Heart right ventricle (tissue), 16 donors: ENCODE results near the gene NOPCHAP1. TPM values are rescaled to one million over a fixed set of nuclear protein-coding genes. Genes with fewer than 3 reads are reported as not detected.
A peak's percentile ranks its signal among the peaks of the same experiment; 100 is the strongest.

Experiments used
- ATAC-seq, 8 donors: fragments of 200-7000 bp; cut with Tn5 transposase; one replicate each; pipeline ENCODE4 v1.9.1; 2020; ENCODE audit warnings: mild to moderate bottlenecking in 8 of 8, moderate library complexity in 8 of 8, moderate number of reproducible peaks in 1 of 8
- DNase-seq, 2 donors: peaks; one replicate each; pipeline ENCODE4 v3.0.0-alpha.2; 2020
- H3K27ac ChIP-seq, 10 donors: fragments of 200-600 bp; sonication (generic) in 2 of 10; one replicate each; pipeline versions ENCODE4 v1.5.0 to v1.8.0; 2020 to 2022; ENCODE audit warnings: mild to moderate bottlenecking in 3 of 10
- H3K27me3 ChIP-seq, 7 donors: fragments of 200-600 bp; one replicate each; pipeline ENCODE4 v1.8.0; 2021 to 2022; ENCODE audit warnings: mild to moderate bottlenecking in 2 of 7
- H3K36me3 ChIP-seq, 9 donors: fragments of 200-600 bp; sonication (generic) in 1 of 9; one replicate each; pipeline versions ENCODE4 v1.5.0 to v1.8.0; 2020 to 2022; ENCODE audit warnings: mild to moderate bottlenecking in 2 of 9
- H3K4me1 ChIP-seq, 9 donors: fragments of 200-600 bp; sonication (generic) in 1 of 9; one replicate each; pipeline versions ENCODE4 v1.5.0 to v1.8.0; 2020 to 2022; ENCODE audit warnings: mild to moderate bottlenecking in 4 of 9
- H3K4me3 ChIP-seq, 10 donors: fragments of 200-600 bp; sonication (generic) in 2 of 10; one replicate each; pipeline versions ENCODE4 v1.5.0 to v1.8.0; 2020 to 2022; ENCODE audit warnings: mild to moderate bottlenecking in 7 of 10, moderate library complexity in 2 of 10
- H3K9me3 ChIP-seq, 11 donors: fragments of 200-600 bp in 10 of 11; sonication (generic) in 2 of 11; one replicate each; pipeline versions ENCODE4 v1.5.0 to v1.8.0; 2013 to 2022; ENCODE audit warnings: mild to moderate bottlenecking in 2 of 11, control low read depth in 1 of 11, moderate library complexity in 1 of 11
- CTCF ChIP-seq, 9 donors: fragments of 200-600 bp; sonication (generic) in 2 of 9; IDR thresholded peaks; one replicate each; pipeline versions ENCODE4 v1.5.0 to v1.8.0; 2021 to 2022; ENCODE audit warnings: antibody characterized with exemption in 9 of 9, mild to moderate bottlenecking in 5 of 9, moderate library complexity in 1 of 9
- WGBS, 2 donors: extraction: QIAGEN DNeasy Blood & Tissue Kit; methylation state at CpG; one replicate each; pipeline ENCODE4 v1.1.7; 2013; ENCODE audit warnings: inconsistent platforms in 1 of 2; 5-methylcytosine and 5-hydroxymethylcytosine counted together
- intact Hi-C, 10 donors: fragments of 100-400 bp; cut with DNase I; formaldehyde crosslinking; loops; one replicate each; pipeline versions ENCODE4 v1.11.1 to v1.14.2; 2022
- polyA plus RNA-seq, 2 donors: library from polyadenylated mRNA; stranded (reverse); fragments of 200-250 nt; gene quantifications; one replicate each; pipeline ENCODE4 v1.2.3, GENCODE V29; 2013
- total RNA-seq, 10 donors: library from RNA; stranded (reverse); fragmentation: NEBNext Ultra II Directional in 3 of 10; extraction: Animal tissue kit (Norgen Biotek cat#: 25700) in 3 of 10; gene quantifications; one replicate each; pipeline versions ENCODE4 v1.2.1 to v1.2.4, GENCODE V29; 2021 to 2023
- donor health status: Arrhythmogenic right ventricular cardiomyopathy.
- donor health status: ischemic (EF 13 %, LVEDD 7.1; RV severe dilation, severe dysfunction).
- donor health status: healthy with polysubstance abuse.
- donor health status: DM: no; HTN: yes; CAD: no.
- donor health status: DM: no; HTN: no; CAD: no.
- donor health status: ischemic (EF 25% LVEDD 6.9; RV normal size, moderate dysfunction).
- donor health status: ischemic (EF 25% LVEDD 5.7; RV mildly dilated, moderate dysfunction).
- donor health status: healthy.
- donor health status: DM: yes; HTN: yes; CAD: no.
- donor health status: Ischemic cardiomyopathy.
- donor health status: ischemic (EF 35%, LVEDD 5.7; RV mildly dilated, moderate dysfunction).
- donor health status: nonischemic (EF 11% LVEDD 7.7; RV severe dilation, severe dysfunction).
- donor health status: DM: yes; HTN: yes; CAD: no.
- donor health status: PGD.
- donor health status: ischemic (EF 29% LVEDD 5.4; RV normal size, mild dysfunction).
- donor health status: nonischemic (EF 23%, LVEDD 6.1; RV moderate dilation, normal function).

NOPCHAP1 gene
- total and polyA plus RNA-seq, 12 donors = 4.5 to 14.5 (median 10.9) TPM

- Histone ChIP-seq H3K9me3 (no peaks in the 10 kb centered on the region), H3K27ac (no peak overlapping the region), H3K4me1 (peaks cover 0 to 13% (median 0%) of the 10 kb centered on the region in 9 donors), H3K27me3 (peaks cover 0 to 14% (median 0%) of the 10 kb centered on the region in 7 donors), H3K36me3 (no peaks in the 10 kb centered on the region), H3K4me3 (no peak overlapping the region)
- intact Hi-C loops = no loop called here
- ATAC-seq (no peak), DNase-seq (no peak)
- 86 to 88% methylated on average over 3 of the region's 3 CpGs for WGBS, 2 donors
- TF ChIP-seq CTCF (IDR thresholded peaks at IDR 0.05) = no peak
These were observed 33.3 kb upstream of the NOPCHAP1 start for GRCh38 chr12:104952816-104953215.

- no peak for TF ChIP-seq CTCF (IDR thresholded peaks at IDR 0.05)
- intact Hi-C loops = no loop called here
These were observed 32.8 kb upstream of the NOPCHAP1 start for GRCh38 chr12:104953323-104953722.

GRCh38 chr12:104955703-104956102 lies 30.4 kb upstream of the NOPCHAP1 start:
- TF ChIP-seq CTCF (IDR thresholded peaks at IDR 0.05) = no peak
- Histone ChIP-seq H3K4me1 (peaks cover 0 to 32% (median 10%) of the 10 kb centered on the region in 9 donors), H3K27ac (no peak overlapping the region), H3K4me3 (no peak overlapping the region), H3K36me3 (no peaks in the 10 kb centered on the region), H3K9me3 (no peaks in the 10 kb centered on the region), H3K27me3 (peaks cover 0 to 28% (median 3%) of the 10 kb centered on the region in 7 donors)
- WGBS, 2 donors = 93 to 100% methylated on average over 2 of the region's 2 CpGs
- DNase-seq = no peak
- intact Hi-C loops = no loop called here
- ATAC-seq = no peak

More at GRCh38 chr12:104953323-104953722, 32.8 kb upstream of the NOPCHAP1 start:
- Histone ChIP-seq H3K36me3 (no peaks in the 10 kb centered on the region), H3K27me3 (peaks cover 0 to 15% (median 0%) of the 10 kb centered on the region in 7 donors), H3K4me1 (peaks cover 0 to 13% (median 0%) of the 10 kb centered on the region in 9 donors), H3K27ac (no peak overlapping the region), H3K9me3 (no peaks in the 10 kb centered on the region), H3K4me3 (no peak overlapping the region)
- ATAC-seq (no peak), DNase-seq (no peak)
- WGBS, 2 donors = 77 to 78% methylated on average over 2 of the region's 2 CpGs

GRCh38 chr12:104956870-104957718 lies 29.0 kb upstream of the NOPCHAP1 start:
- Histone ChIP-seq H3K27ac (peak overlapping the region in 4 of 10 donors; percentile 62 to 86 (median 68)), H3K4me1 (peaks cover 0 to 32% (median 10%) of the 10 kb centered on the region in 9 donors), H3K36me3 (no peaks in the 10 kb centered on the region), H3K4me3 (peak overlapping the region; percentile 61 to 87 (median 76)), H3K9me3 (no peaks in the 10 kb centered on the region), H3K27me3 (peaks cover 0 to 28% (median 4%) of the 10 kb centered on the region in 7 donors)
- no peak for DNase-seq
- no peak for TF ChIP-seq CTCF (IDR thresholded peaks at IDR 0.05)
- intact Hi-C loops = no loop called here
- WGBS, 2 donors = 41 to 45% methylated on average over 13 of the region's 13 CpGs
- ATAC-seq = no peak
